Hepatocyte (in vitro differentiated cells): Measurements from ENCODE around the gene LTB4R.

ENCODE experiments used
- CTCF ChIP-seq: fragments of 200-600 bp; sonication (generic); IDR thresholded peaks from 2 replicates; pipeline ENCODE4 v1.5.1; 2016; ENCODE audit warnings: antibody characterized with exemption, mild to moderate bottlenecking; ENCODE audit not compliant: poor library complexity
- EZH2phosphoT487 ChIP-seq: fragments of 200-600 bp; sonication (generic); IDR thresholded peaks from one replicate; pipeline ENCODE4 v1.6.1; 2018; ENCODE audit warnings: antibody characterized with exemption, mild to moderate bottlenecking, low read depth, moderate library complexity; ENCODE audit not compliant: unreplicated experiment, severe bottlenecking

- TF ChIP-seq CTCF (no peak), EZH2phosphoT487 (no peak)
These were observed 39.5 kb upstream of the LTB4R start for GRCh38 chr14:24271834-24272263.
